DND-41 (cell line): ENCODE data around the gene GPATCH8.

Experiments used
- CTCF ChIP-seq: IDR thresholded peaks from 2 replicates; pipeline ENCODE4 v1.5.1; 2012; ENCODE audit warnings: borderline replicate concordance, low read length, moderate library complexity, mild to moderate bottlenecking; ENCODE audit not compliant: poor library complexity, severe bottlenecking; ENCODE audit errors: extremely low read depth
- EZH2 ChIP-seq: IDR thresholded peaks from 3 replicates; pipeline ENCODE4 v1.6.1; 2012; ENCODE audit warnings: borderline replicate concordance, low read depth, mild to moderate bottlenecking, moderate library complexity, low read length, inconsistent platforms; ENCODE audit not compliant: severe bottlenecking

DNA sequence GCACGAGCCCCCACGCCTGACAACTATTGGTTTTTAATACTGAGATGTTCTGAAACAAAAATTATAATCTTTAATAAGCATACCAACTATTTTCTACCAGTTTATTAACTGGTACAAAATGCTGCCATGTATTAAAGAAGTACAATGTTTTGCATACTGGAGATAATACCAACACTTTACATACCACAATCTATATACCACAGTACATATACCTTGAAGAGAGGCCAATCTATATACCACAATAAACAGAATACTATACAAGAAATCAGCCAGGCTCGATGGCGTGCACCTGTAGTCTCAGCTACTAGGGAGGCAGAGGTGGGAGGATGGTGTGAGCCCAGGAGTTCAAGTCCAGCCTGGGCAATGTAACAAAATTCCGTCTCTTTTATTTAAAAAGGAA is 9.9 kb downstream of the GPATCH8 start:
- TF ChIP-seq CTCF (no peak), EZH2 (no peak)
